GM19193 (cell line): ENCODE measurements around the gene PDZD2.

Source experiments
- POLR2A ChIP-seq: IDR thresholded peaks from 4 replicates; pipeline ENCODE4 v1.6.1; 2011; ENCODE audit not compliant: insufficient read depth, insufficient read length; ENCODE audit errors: extremely low read depth

Gene PDZD2

DNA sequence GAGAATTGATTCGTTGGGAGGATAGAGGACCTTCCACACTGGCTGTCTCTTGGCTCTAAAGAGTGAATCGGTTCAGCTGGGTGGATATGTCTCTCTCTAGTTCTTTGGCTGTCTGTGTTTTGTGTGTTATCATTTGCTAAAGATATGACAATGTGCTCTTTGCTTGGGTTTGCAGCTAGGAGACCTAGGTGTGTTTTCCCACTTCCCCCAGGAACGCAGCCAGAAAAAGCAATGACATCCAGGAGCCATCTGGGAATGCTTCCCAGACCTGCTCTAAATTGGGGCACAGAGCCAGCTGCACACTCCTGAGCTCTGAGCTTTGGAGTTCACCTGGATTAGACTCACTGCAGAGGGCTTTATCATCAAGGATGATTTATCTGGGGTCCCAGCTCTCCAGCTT, 12.8 kb upstream of the PDZD2 start:
- no peak for TF ChIP-seq POLR2A

DNA sequence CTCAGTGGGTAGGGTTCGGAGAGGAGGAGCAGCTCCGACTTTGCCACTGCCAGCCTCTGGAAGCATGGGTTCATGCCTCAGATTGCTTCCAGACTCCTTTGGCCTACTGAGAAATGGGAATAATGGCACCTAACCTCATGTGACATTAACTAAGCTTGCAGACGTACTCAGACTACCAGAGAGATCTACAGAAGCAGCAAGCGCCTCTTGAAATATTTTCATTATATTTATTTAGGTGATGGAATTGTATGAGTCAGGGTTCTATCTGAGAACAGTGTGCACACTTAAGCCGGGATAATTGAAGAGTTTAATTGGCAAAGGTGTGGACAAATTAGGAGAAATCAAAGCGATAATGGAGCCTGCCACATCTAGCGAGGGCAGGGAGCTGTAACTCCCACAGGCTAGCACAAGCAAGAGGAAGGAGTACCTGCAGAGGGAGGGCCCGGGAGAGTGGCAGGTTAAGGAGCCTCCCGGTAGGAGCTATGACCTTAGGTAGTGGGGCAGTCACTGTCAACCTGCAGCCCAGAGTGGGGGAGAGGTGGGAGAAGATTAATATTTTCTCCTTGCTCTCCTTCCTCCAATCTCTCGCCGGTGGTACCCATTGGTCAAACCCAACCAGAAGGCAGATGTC, 12.2 kb upstream of the PDZD2 start:
- no peak for TF ChIP-seq POLR2A

DNA sequence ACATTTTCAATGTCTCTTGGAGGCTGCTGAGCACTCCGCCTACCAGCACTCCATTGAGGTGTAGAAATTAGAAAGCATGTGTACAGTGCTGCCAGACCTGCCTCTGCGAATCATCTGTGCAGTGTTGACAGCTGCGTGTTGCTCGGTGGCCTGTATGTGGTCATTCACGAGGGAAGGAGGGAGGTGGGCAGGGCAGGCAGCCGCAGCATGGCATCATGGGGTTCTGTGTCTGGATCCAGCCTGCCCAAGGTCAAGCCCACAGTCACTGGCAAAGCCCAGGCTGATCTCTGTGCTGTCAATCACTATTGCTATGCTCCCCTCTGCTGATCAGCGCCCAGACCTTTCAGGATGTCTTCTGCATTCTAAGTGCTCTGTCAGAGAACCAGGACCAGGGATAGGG, 8.0 kb upstream of the PDZD2 start:
- no peak for TF ChIP-seq POLR2A

DNA sequence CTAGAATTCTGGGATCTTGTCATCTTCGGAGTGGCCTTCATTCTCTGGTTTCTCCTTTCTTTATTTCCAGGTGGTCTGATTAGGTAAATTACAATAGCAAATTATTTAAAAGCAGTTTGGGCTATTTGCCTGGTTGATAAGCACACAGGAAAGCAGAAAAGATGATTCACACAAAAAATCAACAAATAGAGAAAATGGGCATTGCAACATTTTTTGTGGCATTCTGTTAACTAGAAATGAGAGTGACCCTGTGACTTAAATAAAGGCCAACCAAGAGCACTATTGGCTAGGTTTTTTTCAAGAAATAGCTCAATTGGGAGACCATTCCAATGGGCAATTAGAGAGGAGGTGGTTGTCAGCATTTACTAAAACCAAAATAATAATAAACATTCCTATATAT, 6.5 kb upstream of the PDZD2 start:
- no peak for TF ChIP-seq POLR2A

DNA sequence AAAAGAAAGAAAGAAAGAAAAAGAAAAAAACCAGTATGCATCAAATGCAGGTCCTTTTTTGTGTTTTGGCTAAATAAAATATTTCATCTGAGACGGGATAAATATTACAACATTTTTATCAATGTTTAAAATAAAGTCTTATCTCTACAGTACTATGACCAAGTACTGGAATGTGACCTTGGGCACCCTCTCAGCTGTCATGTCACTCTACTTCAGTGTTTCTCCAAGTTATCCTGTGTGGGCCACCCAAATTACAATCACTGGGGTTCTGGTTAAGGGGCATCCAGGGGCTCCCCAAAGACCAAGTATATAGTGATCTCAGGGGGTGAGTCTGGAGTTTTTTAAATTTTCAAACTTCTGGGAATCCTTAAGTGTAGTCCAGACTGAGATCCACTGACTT, 3.5 kb upstream of the PDZD2 start:
- no peak for TF ChIP-seq POLR2A

DNA sequence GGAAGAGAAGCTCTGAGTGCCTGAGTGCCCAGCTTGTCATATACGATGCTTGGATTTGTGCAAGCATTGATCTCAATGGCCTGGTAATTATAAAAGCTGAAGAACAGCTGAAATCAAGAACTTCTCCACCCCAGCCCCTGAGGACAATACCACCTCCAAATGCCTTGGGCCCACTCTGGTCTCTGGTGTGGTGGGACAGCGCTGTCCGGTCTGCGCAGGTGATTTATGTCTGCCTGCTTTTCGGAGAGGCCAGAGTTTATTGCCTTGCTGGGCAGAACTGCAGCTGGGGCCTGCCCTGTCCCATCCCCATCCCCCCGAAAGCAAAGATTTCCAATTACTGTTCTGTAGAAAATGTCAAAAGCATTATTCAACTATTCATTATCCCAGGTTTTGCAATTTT, 1.1 kb upstream of the PDZD2 start:
- no peak for TF ChIP-seq POLR2A

DNA sequence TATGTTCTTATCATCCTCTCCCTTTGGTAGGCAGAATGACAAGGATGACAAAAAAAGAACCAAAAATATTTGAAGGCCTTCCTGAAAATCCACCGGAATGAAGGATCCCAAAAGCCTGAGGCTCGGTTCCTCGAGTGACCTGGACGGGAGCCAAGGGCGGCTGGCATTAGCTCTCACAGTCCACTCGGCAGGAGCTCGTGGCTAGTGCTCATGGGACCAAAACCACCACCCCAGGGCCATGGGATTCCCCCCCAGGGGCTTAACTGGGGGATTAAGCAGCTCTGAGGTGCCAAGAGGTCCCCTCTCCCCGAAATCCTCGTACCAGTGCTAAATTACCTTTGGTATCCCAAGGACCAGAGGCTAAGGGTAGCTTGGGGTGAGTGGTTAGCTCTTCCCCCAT, 586 bp upstream of the PDZD2 start:
- no peak for TF ChIP-seq POLR2A

DNA sequence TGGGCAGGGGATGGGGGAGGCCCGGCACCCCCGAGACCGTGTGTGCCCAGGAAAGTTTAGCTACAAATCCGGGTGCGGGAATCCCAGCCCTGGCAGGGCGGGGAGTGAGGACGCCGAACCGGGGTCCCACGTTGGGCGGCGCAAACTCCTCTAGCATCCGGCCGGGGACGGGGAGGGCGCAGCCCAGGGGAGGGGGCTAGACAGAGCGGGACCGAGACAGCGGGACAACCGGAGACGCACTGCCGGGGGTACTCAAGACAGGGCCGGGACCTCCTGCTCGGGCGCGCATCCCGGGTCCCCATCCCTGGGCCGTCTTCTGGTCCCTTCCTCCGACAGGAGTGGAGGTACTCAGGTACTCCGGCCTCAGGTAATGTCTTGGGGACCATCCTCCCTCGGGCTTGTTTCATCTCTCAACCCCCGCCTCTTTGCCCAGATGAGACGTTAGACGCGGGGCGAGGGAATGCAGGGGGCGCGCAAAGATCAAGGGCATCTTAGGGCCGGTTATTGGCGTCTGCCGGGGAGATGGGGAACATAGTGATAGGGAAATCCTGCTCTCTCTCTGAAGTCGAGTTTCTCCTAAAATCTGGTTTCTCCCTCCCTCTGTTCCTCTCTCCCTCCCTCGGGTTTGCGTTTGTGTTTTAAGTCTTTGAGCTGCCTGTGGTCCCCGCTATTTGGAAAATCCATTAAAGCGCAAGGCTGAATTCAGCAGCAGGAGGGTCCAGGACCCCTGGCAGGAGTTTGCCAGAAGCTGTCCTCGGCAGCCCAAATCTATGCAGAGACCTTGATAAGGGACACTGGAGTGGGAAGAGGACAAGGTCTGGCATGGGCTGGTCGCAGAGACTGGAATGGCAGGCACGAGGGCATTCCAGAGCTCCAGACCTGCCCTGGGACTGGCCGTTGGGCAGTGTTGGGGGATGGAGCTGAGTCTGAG, 815 bp downstream of the PDZD2 start:
- no peak for TF ChIP-seq POLR2A

DNA sequence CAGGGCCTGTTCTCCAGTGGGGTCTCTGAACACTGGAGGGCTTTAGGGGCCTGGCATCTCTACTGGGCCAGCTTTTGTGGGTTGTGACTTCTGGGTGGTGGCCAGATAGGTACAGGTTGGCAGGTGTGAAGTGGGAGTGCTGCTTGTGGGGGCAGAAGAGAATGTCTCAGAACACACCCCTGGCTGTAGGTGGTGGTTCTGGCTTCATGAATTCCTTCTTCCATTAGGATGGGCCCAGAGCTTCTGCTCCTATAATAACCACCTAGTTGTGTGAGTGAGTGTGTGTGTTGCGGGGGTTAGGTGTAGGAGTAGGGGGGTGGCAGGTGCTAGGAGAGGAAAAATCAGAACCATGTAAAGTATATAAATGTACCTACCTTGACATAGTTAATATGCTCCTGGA, 1.6 kb downstream of the PDZD2 start:
- no peak for TF ChIP-seq POLR2A

DNA sequence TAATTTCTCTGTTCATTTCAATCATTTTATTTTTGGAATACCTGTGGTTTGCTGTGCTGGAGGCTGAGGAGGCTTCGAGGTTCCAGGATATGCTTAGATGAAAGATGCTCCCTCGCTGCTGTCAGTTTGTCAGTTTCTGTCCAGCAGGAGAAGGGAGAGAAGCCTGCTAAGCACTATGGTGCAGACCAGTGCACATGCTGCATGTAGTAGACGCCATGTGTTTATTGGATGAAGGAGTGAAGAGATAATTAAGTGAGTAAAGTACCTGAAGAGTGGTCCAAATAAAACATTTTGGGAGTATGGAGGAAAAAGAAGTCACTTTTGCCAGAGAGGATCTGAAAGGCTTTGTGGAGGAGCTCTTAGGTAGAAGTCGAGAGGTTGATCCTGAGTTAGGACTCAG, 2.1 kb downstream of the PDZD2 start:
- TF ChIP-seq POLR2A: no peak

DNA sequence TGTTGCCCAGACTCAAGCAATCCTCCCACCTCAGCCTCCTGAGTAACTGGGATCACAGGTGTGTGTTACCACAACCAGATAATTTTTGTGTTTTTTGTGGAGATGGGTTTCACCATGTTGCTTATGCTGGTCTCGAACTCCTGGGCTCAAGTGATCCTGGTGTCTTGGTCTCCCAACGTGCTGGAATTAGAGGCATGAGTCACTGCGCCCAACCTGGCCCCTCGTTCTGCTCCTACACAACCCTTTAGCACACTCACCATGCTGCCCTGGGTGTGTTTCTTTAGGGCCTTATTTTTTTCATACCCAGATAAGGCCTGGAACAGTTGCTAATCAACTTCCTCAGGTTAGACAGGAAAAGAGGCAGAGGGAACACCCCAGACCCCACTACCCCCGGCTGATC, 2.6 kb downstream of the PDZD2 start:
- TF ChIP-seq POLR2A: no peak

DNA sequence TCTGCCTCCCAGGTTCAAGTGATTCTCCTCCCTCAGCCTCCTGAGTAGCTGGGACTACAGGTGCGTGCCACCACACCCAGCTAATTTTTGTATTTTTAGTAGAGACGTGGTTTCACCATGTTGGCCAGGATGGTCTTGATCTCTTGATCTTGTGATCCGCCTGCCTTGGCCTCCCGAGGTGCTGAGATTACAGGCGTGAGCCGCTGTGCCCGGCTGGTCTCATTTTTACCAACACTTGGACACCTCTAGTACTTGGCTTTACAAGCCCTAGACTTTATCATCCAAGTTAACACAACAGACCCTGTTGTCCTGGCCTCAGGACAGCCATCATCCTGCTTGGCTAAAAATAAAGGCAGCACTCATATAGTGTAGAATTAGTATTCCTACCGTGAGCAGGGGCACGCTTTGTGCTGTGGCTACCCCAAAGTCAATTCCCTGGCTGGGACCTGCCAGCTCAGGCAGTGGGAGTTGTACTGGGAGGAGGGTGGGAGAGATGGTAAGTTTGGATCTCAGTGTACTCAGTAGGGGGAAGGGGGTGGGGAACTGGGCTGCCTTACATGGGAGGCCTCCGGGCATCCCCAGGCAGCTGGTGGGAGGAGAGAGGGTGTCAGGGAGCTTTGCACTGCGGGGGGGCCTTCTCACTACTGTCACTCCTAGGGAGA, 6.6 kb downstream of the PDZD2 start:
- TF ChIP-seq POLR2A: no peak

DNA sequence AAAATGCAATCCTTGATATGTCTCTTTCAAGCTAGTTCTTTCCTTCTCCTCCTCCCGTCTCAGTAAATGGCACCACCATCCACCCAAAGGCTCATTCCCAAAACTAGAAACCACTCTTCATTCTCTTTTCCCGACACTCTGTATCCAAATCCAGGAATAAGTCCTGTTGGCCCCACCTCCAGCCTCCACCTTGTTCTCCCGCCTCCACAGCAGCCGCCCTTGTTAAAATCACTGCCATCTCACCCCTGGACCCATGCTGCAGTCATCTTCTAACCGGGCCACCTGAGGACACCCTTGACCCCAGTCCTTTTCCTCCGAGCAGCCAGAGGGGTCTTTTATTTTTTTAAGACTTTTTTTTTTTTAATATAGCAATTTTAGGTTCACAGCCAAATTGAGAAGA, 9.4 kb downstream of the PDZD2 start:
- no peak for TF ChIP-seq POLR2A

DNA sequence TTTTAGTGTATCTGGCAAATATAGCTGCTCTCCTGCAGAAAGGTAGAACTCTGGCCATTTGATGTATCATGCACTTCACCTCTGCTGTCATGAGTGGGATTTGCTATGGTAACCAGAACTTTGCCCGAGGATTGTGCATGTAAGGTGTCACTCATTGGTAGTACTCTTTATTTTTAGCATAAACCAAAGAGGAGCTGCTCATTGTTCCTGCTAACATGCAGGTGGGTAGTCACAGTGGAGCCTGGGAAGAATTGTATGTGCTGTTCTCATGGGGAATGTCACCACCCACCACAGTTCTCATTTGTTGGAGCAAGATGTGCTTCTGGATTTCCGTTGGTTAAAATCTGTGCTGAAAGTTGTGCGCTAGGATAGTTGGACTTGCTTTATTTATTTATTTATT, 12.3 kb downstream of the PDZD2 start:
- TF ChIP-seq POLR2A: no peak

DNA sequence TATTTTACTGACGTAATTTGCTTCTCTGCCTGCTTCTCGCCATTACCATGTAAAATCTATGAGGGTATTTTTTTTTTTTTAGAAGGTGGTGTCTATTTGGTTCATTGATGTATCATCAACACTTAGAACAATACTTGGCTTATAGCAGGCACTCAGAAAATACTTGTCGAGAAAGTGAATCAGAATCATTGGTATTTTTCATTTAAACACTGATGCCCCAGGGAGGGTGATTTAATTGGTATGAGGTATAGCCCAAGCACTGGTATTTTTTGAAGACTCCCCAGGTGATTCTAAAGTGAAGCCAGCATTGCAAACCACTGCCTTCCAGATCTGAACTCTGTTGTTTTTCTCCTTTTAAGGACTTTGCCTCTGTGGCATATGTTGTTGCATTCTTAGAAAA, 16.6 kb downstream of the PDZD2 start:
- TF ChIP-seq POLR2A: no peak

DNA sequence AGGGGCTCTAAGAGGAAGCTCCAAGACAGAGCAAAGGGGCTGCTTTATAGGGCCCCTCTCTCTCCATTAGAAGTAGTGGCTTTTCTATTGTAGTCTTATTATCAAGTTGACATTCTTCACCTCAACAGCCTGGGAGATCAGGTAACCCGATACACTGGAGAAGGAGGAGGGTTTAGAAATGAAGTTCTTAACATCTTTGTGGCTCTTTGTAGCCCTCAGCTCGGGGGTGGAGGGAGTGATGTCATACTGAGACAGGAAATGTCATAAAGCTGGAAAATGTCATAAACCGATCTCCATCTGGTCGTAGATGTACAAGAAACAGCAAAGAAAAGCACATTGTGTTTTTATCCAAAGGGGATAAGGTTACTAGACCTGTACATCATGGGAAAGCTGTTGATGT, 17.9 kb downstream of the PDZD2 start:
- no peak for TF ChIP-seq POLR2A
